HG02943 (cell line): Measurements from ENCODE around the gene ABHD17A.

Source experiments
- ATAC-seq: cut with Tn5 transposase; IDR thresholded peaks from one replicate; pipeline ENCODE4 v1.9.1; 2021; ENCODE audit warnings: mild to moderate bottlenecking, low read depth, moderate library complexity; ENCODE audit not compliant: unreplicated experiment

The ABHD17A gene

DNA sequence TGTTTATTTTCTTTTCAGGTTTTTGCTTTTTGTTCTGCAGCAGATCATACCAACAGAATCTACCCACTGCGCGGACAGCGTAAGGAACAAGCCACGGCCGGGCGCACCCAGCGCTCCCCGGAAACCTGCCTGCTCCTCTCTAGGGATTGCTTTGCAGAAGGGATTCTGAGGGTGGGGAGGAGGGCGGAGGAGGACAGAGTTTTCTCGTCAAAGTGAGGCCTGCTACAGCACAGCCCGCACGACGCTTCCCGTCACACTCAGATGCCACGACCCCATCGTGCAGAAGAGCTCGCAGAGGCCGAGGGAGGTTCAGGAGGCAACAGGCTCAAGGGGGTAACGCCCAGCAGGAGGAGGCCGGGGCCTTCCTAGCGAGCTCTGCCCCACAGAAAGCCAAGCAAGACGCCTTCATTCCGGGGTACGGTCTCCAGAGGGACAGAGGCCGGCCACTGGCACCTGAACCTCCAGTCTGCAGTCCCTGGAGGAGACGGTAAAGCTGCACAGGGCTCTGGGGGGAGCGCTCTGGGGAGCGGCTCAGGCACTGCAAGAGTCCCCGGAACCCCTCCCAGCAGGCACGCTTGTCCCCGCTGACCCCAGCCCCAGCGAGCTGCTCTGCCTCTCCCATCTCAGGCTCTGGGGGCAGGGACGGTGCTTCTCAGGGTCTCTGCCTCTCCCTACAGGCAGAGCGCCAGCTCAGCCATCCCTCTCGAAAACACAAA, 43.9 kb downstream of the ABHD17A start:
- no peak for ATAC-seq

GRCh38 chr19:1840541-1841115, 44.7 kb downstream of the ABHD17A start:
- no peak for ATAC-seq

- ATAC-seq = no peak
These were observed 45.4 kb downstream of the ABHD17A start for GRCh38 chr19:1839658-1840540.

GRCh38 chr19:1837625-1838105, 47.6 kb downstream of the ABHD17A start:
- ATAC-seq = no peak

DNA sequence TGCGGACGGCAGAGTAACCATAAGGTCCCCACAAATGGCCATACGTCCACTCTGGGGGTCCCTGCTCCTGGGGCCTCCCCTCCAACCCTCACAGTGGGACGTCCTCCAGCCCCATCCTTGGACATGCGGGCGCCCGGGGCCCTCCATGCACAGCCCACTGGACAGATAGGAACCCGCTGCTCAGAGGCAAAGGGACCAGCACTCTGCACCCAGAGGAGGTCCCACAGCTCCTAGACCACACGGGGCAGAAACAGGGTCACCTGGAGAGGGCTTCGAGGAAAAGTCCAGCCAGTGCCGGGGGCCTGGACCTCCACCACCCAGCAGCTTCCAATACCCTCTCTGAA, 48.1 kb downstream of the ABHD17A start:
- no peak for ATAC-seq

DNA sequence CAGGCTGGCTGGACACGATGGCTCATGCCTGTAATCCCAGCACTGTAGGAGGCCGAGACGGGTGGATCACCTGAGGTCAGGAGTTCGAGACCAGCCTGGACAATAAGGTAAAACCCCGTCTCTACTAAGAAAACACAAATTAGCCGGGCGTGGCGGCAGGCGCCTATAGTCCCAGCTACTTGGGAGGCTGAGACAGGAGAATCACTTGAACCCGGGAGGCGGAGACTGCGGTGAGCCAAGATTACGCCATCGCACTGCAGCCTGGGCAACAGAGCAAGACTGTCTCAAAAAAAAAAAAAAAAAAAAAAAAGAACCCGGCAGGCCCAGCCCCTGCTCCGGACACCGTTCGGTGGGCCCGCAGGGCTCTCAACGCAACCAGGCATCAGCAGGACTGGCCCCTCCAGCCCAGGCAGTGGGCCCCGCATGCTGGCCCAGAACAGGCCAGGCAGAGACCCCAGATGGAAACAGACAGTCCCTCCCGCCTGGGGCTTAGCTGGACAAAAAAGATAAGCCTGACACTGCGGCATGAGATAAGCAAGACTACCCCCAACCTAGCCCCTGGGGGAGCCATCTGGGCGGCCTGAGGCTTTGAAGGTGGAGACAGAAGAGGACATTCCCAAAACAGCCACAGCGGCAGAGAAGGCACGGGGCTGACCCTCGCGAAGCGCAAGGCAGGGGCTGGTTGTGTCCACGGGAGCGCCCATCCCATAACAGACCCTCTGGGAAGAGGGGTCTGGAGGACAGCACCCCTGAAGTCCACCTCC, 48.7 kb downstream of the ABHD17A start:
- ATAC-seq = no peak

GRCh38 chr19:1833540-1833939, 51.8 kb downstream of the ABHD17A start:
- no peak for ATAC-seq

- no peak for ATAC-seq
These were observed 53.1 kb downstream of the ABHD17A start for GRCh38 chr19:1832046-1832663.

DNA sequence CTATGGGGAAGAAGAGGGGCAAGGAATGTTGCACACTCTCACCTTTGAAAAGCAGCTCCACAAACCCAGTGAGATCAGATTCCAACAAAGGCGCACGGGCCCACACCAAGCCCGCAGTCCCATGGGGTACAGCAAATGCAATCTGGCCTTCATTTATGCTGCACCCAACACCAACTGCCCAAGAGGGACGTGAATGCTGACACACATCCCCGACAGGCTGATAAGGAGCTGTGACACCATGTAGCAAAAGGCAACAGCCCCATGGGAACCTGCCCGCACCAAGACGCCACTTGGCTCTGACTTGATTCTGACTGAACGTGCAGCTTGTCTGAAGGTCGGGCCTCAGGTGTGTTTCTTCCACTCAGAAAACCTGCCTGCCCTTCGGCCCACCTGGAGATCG, 54.3 kb downstream of the ABHD17A start:
- ATAC-seq = no peak

DNA sequence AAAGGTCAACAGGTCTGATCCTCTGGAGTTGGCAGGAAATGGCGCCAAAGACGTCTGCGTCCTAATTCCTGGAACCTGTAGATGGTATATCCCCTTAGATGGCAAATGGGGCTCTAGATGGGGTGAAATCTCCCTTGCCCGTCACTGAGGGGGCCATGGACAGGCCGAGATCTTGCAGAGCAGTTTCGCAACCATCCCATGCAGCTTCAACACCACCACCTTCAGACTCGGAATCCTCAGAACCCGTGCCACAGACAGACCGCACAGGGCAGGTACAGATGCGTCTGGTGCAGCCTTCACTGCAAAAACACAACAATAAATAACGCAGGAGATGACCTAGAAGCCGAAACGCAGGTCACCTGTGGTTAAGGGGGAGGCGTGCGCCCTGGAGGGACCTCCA, 54.7 kb downstream of the ABHD17A start:
- ATAC-seq = no peak

GRCh38 chr19:1829958-1830357, 55.3 kb downstream of the ABHD17A start:
- no peak for ATAC-seq

DNA sequence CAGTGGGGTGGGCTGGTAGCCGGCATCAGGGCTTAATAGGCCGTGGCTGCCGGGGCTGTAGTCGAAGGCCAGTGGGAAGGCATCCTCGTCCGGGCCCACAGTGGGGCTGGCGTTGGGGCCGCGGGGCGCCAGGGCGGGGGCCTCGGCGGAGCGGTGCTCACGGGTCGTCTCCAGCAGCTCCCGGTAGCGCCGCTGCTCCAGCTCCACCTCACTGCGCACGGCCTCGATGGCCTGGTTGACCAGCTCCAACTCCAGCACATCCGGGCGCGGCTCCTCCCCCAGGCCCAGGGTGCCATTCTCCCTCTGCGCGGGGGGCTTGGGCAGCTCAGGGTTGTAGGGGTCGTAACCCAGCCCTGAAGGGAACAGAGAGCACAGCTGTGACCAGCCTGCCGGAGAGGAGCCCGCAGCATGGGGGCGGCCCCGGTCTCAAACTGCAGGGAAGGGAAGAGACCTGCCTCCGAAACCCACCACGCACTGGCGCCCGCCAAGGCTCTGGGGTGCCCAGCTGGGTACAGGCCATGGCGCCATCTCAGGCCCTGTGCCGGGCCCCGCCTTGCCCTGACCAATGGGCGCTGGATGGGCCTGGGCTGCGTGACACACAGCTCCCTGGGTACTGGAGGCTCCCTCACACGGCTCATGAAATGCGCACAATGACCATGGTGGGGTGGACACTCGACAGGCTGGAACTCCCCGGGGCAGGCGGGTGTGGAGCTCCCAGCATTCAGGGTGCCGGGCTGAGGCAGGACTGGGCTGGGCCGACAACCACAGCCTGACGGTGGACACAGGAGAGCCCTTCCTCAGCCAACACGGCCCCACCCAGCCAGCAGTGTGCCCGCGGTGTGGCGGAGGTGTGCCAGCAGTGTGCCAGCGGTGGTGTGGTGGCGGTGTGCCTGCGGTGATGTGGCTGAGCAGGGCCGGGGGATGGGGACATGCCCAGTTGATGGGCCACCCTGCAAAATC, 56.7 kb downstream of the ABHD17A start:
- no peak for ATAC-seq

DNA sequence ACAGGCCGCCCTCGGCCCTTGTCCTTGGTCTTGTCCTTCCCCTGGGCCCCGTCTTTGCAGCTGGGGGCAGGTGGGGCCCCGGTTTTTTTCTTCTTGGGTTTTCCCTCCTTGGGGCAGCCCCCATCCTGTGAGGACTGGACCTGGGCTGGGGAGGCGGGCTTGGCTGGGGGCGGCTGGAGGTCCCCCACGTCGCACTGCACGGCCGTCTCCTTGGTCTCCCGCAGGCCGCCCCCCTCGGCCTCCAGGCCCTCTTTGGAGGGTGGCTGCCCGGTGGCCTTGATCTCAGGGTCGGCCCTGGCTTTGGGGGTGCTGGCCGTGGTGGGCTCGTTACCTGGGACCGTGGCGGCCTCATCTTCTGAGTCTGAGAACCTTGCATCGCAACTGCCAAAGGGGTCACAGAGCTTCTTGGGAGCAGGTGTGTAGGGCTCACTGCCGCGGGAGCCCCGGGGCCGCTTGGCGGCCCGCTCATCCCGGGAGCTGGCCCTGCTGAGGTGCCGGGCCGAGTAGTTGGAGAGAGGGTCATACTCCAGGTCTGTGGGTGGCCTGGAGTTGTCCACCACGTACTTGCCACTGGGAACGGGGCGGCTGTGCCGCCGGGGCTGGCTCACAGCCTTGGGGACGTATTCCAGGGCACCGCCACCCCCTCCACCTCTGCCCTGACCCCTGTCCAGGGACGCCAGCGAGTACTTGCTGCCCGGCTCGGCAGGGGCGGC, 57.6 kb downstream of the ABHD17A start:
- no peak for ATAC-seq
